SKM-1 (cell line): ENCODE results near the gene SEC11C.
"Not testable (repeated sequence)": the region's sequence is repeated elsewhere in the genome, so short reads cannot be mapped to it uniquely, and the experiment has no call there.

Experiments used
- DNase-seq: peaks from one replicate; lab custom pipeline; 2025; ENCODE audit not compliant: unreplicated experiment; lab: John Stamatoyannopoulos, UW

The SEC11C gene

GRCh38 chr18:59139615-59140301 is at the start of gene SEC11C:
Gene SEC11C, plus strand, starts transcription at chr18:59139884. Its CDS starts 65 bp downstream, at chr18:59139949.
- peak; percentile 91 for DNase-seq

DNA sequence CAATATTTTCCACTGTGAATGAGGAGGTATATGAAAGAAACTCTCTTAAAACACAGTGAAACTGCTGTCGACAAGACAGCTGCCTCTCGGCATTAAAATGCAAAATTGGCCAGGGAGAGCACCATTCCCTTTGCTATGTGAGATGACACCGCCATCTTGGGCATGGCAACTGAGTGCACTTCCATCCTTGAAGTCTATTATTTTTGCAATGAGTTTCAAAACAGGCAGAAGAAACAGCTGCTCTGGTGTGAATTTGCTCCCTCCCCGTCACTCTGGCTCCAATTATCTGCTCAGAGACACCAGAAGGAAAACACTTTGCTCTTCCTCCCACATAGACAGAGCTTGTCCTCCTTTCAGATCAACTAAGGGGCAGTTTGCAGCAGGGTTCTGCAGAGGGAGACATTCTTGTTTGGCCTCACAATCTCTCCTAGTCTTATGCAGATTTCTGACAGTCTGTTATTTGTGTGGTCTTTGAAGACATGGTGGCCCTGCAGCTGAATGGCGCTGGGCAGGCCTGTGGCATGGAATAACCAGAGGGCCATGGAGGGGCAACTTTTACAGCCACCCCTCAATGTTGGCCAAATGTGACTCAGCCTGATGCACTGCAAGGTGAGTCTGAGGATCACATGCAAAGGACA is 48.6 kb upstream of the SEC11C start:
- DNase-seq: no peak

- DNase-seq: no peak
Measured at GRCh38 chr18:59093668-59094067, 46.0 kb upstream of the SEC11C start.

DNA sequence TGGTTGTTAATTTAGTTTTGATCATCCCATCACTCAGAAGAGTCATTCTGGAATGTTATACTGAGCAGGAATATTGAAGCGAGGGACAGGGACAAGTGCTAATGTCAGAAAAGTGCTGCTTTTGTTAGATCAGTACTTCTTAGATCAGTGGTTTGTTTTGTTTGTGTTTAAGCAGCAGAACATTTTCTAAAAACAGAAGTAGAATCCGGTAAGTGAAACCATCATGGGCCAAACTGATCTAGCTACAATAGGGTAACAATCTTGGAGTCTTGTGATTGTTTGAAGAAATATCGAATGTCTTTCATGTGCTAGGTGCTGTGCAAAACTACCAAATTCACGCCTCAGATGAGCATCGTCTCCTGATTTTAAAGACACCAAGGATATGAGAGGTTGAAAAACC is 45.1 kb upstream of the SEC11C start:
- DNase-seq: no peak

- no peak for DNase-seq
Measured at GRCh38 chr18:59096098-59096789, 43.4 kb upstream of the SEC11C start.

DNA sequence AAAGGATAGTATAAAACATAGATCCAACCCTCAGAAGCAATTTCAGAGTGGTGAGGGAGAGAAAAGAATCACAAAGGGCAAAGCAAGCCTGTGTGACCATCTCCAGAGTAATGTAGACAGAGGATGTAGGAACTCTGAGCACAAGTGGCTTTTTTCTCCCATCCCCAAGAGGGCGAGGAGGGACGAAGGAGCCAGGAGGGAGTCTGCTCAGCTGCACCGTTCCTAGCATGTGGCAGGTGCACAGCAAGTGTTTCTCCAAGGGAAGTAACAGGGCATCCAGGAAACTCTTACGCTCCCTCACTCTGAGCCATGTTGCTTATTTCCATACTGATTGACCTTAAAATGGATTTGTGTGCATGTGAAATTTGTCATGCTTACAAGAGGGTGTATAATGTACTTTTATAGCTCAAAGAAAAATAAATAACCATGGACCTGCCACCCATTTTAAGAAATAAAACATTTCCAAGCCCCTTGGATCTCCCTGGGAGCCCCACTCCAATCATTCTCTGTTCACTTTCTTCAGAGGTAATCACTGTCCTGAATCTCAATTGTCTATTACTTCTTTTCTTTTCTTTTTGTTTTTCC is 37.8 kb upstream of the SEC11C start:
- DNase-seq: no peak

- no peak for DNase-seq
Measured at GRCh38 chr18:59109375-59109774, 30.3 kb upstream of the SEC11C start.

DNA sequence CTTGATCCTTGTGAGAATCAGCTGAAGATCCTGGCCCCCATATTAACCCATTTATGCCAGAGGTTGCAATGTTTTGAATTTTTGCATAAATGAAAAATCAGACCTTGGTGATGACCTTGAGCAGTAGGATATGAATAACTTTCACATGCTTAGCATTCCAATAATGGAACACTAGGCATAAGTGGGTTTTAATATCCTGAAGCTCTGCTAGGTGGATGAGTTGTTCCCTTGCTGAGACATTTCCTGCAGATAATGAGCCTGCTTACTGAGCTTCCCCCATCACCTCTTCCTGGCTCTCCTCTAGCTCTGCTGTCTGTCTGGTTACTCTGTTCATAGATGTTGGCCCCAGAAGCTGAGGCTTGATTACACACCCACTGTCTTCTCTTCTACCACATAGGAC is 25.5 kb upstream of the SEC11C start:
- DNase-seq: no peak

- DNase-seq: no peak
Measured at GRCh38 chr18:59123588-59124369, 15.9 kb upstream of the SEC11C start.

DNA sequence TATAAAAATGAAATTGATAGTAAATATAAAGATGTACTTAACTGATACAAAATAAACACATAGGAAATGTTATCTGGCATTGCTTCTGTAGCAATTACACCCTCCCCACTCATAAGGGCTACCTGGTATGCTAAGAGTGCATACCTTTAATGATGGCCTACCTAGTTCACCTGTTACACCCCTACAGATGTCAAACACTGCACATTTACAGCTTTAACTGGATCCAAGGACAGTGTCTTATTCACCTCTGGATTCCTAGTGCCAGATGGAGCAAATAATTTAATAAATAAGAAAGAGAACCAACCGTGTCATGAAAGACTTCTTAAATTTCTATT is 15.3 kb upstream of the SEC11C start:
- no peak for DNase-seq

DNA sequence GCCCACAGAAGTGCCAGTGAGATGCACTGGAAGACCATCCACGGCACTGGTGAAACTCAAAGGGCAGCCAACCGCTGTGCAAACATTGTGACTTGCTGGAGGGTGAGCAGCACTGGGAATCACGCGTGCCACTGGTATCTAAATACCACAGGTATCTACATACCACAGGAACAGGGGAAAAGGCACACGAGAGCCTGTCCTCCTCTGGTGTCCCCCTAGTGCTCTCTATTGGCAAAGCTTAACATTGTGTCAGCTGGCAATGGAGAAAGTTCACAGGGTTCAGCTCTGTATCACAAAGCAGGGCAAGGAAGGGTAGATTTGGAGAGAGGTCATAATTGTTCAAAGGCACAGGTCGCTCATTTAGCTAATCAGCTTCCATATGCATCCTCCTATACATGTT is 12.6 kb upstream of the SEC11C start:
- no peak for DNase-seq

DNA sequence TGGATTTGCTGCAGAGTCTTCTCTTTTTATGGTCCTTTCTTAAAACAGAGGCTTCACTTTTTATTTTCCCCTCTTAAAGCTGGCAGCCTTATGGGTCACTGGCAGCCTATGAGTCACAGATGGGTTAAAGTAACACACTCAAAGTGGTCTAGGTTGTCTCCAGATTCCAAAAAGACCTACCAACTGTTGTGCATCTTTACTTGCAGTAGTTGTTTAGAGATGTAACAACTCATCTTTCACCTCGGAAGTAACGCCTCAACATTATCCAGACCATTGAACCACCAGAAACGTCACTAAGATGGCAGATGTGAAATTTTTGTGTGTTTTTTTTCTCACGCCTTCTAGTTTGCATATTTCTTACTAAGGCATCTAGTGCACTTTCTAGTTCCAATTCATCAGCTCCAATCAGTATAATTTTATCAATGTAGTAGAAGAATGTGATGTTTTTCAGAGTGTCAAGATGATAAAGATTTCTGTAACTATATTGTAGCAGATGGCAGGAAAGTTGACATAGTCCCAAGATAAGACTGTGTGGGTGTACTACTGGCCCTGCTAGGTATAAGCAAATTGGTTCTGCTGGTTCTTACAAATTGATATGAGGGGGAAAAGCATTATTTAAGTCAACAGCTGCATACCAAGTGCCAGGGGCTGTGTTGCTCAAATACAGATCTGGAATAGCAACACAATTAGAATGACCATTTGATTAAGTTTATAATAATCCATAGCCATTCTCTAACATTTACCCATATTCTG is 9.6 kb upstream of the SEC11C start:
- DNase-seq: no peak

- DNase-seq: no peak
Measured at GRCh38 chr18:59132810-59133465, 6.7 kb upstream of the SEC11C start.

- peak; percentile 81 for DNase-seq
Measured at GRCh38 chr18:59139291-59139614, 431 bp upstream of the SEC11C start.

- no peak for DNase-seq
Measured at GRCh38 chr18:59140302-59140885, 710 bp downstream of the SEC11C start.

- no peak for DNase-seq
Measured at GRCh38 chr18:59141294-59142068, 1.8 kb downstream of the SEC11C start.

DNA sequence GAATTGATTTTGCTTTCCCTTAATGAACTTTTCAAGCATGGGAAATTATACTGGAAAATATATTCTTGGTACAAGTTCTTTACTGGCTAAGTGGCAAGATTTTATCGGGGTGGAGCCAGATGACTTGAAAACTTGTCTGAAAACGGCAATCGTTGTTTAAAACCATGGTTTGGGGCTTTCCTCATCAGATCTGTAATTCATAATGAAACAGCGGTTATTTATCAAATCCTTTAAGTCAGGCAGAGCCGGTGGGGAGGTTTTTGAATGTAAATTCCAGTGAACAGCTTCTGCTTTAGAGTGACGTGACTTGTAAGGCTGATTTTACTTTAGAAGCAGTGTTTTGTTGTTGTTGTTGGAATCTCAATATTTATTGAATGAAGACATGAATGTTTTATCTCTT is 2.6 kb downstream of the SEC11C start:
- DNase-seq: no peak

DNA sequence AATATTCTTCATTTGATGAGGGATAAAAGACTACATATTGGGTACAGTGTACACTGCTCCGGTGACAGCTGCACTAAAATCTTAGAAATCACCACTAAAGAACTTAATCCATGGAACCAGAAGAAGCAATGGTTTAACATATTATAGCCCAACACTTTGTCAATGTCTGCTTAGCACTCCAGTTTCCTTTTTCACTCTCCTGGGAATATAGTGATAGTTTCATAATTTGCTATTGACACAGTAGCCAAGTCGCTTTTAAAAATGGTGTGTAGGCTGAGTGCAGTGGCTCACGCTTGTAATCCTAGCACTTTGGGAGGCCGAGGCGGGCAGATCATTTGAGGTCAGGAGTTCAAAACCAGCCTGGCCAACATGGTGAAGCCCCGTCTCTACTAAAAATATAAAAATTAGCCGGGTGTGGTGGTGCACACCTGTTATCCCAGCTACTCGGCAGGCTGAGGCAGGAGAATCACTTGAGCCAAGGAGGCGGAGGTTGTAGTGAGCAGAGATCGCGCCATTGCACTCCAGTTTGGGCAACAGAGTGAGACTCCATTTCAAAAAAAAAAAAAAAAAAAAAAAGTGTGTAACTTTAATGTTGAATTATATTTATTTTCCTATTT is 3.2 kb downstream of the SEC11C start:
- not testable (repeated sequence) for DNase-seq

DNA sequence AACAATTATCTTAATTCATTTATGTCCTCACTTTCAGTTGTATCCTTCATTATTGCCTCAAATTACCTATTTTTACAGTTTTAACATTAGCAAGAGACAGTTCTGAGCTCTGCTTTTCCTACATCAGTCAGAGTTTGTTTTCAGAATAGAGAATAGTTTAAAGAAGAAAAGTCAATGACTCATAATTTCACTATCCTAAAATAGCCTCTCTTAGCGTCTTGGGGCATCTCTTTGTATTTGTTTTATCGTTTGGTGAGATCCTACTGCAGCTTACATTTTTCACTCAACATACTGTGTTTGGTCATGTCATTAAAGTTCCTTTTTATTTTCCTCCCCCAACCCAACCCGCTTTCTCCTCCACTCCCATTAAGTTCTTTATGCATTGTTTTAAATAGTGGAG is 3.8 kb downstream of the SEC11C start:
- no peak for DNase-seq
